SK-MEL-5 (cell line): ENCODE data around the gene CLBA1. TPM values are rescaled to one million over a fixed set of nuclear protein-coding genes. Genes with fewer than 3 reads are reported as not detected.

Experiments used
- DNase-seq: peaks from one replicate; pipeline ENCODE4 v3.0.0-alpha.2; 2016; ENCODE audit warnings: low read depth, low spot score
- in situ Hi-C: cut with HindIII; loops from 2 replicates; pipeline ENCODE4 v1.10.0; 2016; ENCODE audit warnings: low sequenced_read_pairs, high pct_unique_total_duplicates, low pct_unique_long_range_greater_than_20kb
- total RNA-seq: library from RNA; depleted of rRNA; stranded (reverse); fragments of >200 nt; shearing (Covaris generic); gene quantifications from 2 replicates; pipeline ENCODE4 v1.2.3, GENCODE V29; 2014

The CLBA1 gene
- total RNA-seq, 1 experiment from 2014 or later = 13.6 TPM

GRCh38 chr14:105011312-105011990 lies 25.9 kb downstream of the CLBA1 start:
- no peak for DNase-seq
- in situ Hi-C loops = no loop called here

- in situ Hi-C loops = no loop called here
- DNase-seq = peak; percentile 79
Observed at GRCh38 chr14:105012171-105012985, 26.8 kb downstream of the CLBA1 start.

GRCh38 chr14:105013150-105013785 lies 27.7 kb downstream of the CLBA1 start:
- no peak for DNase-seq
- in situ Hi-C loops = no loop called here

GRCh38 chr14:105014032-105014431 lies 28.4 kb downstream of the CLBA1 start:
- in situ Hi-C loops = no loop called here
- DNase-seq = no peak

DNA sequence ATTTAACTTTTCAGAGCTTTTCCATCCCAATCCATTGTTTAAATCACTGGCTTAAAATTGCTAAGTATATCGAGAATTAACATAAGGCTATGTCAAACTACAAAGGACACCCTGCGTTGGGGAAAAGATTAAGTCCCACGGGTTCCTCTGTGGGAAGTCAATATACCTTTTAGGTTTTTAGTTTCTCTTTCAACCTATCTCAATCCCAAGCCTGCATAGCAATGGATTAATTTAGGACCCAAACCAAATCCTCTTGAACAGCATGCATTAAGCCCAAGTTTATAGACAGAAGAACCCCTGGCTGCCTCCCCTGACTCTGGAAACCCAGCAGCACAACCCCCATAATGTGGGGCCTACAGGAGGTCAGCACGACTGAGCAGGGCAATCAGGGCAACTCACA lies 29.0 kb downstream of the CLBA1 start:
- DNase-seq = no peak
- in situ Hi-C loops = no loop called here

- DNase-seq = no peak
- in situ Hi-C loops = no loop called here
Observed at GRCh38 chr14:105015242-105015641, 29.7 kb downstream of the CLBA1 start.

- in situ Hi-C loops = no loop called here
- DNase-seq = no peak
Observed at GRCh38 chr14:105015905-105016304, 30.3 kb downstream of the CLBA1 start.

- in situ Hi-C loops = no loop called here
- no peak for DNase-seq
Observed at GRCh38 chr14:105018414-105018813, 32.8 kb downstream of the CLBA1 start.

- in situ Hi-C loops = no loop called here
- DNase-seq = no peak
Observed at GRCh38 chr14:105019861-105020814, 34.5 kb downstream of the CLBA1 start.

DNA sequence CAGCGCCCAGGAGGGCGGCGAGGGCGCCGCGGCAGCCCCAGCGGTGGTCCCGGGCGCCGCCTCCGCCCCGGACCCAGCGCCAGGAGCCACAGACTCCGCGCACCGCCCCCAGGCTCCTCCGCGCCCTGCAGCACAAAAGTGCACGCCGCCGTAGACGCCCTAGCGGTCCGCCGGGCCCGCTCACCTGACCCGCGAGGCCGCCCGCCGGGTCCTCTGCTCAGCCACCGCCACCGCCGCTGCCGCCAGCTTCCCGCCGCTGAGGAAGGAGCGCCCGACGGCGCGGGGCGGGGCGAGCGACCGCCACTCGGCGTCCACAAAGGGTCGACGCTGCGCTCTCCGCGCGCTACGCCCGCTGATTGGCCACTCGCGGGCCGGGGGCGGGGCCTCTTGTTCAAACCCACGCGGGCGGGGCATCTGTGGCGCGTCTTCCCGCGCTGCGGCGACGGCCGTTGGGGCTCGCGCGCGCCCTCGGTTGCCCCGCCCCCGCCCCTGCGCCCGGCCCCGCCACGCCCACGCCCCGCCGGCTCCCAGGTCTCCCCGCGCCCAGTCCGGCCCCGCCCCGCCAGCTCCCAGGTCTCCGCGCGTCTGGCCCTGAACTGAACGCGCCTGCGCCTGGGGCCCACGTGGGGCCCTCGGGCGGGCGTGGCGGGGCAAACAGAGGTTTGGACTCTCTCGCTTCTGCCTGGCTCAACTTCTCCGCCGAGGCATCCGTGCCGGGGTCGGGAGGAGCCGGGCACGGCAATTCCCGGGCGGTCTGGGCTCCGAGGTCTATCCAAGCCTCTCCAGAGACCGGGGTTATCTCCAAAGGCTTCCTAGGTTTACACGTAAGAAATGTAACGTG lies 35.4 kb downstream of the CLBA1 start, which contains the start of gene CDCA4:
Gene CDCA4, minus strand, starts transcription at position 269 of the 841 bp plus-strand sequence. CDS start 9,154 bp downstream, outside the sequence.
- DNase-seq = peak; percentile 96
- in situ Hi-C loops = no loop called here

GRCh38 chr14:105021656-105022275 lies 36.2 kb downstream of the CLBA1 start:
- peak; percentile 43 for DNase-seq
- in situ Hi-C loops = no loop called here

GRCh38 chr14:105022276-105022670 lies 36.7 kb downstream of the CLBA1 start:
- DNase-seq = peak; percentile 39
- in situ Hi-C loops = no loop called here

DNA sequence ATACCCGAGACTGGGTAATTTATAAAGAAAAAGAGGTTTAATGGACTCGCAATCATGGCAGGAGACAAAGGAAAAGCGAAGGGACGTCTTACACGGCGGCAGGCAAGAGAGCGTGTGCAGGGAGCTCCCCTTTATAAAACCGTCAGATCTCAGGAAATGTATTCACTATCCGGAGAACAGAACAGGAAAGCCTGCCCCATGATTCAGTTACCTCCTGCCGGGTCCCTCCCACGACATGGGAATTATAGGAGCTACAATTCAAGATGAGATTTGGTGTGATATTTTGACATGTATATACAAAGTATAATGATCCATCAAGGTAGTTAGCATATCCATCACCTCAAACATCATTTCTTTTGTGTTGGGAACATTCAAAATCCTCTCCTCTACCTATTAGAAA lies 37.6 kb downstream of the CLBA1 start:
- in situ Hi-C loops = no loop called here
- peak; percentile 79 for DNase-seq

- in situ Hi-C loops = no loop called here
- DNase-seq = peak; percentile 48
Observed at GRCh38 chr14:105023791-105024480, 38.3 kb downstream of the CLBA1 start.

DNA sequence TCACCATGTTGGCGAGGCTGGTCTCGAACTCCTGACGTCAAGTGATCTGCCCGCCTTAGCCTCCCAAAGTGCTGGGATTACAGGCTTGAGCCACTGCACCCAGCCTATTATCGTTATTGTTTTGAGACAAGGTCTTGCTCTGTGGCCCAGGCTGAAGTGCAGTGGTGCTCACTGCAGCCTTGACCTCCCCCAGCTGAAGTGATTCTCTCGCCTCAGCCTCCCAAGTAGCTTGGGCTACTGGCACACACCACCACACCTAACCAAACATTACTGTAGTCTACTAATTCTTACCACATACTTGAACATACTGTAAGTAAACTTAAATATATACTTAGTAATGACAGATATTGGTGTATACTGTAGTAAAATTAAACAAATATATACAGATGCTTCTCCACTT lies 39.8 kb downstream of the CLBA1 start:
- no peak for DNase-seq
- in situ Hi-C loops = no loop called here
